Colonic mucosa (tissue), 4 donors: ENCODE data around the gene BRD4. TPM values are rescaled to one million over a fixed set of nuclear protein-coding genes. Genes with fewer than 3 reads are reported as not detected.

Experiments
- DNase-seq: peaks from one replicate; pipeline ENCODE4 v3.0.0-alpha.2; 2020
- H3K27ac ChIP-seq: fragments of 200-600 bp; one replicate; pipeline ENCODE4 v1.8.0; 2021
- H3K27me3 ChIP-seq: fragments of 200-600 bp; one replicate; pipeline ENCODE4 v1.8.0; 2021
- H3K36me3 ChIP-seq: fragments of 200-600 bp; one replicate; pipeline ENCODE4 v1.8.0; 2021
- H3K4me1 ChIP-seq: fragments of 200-600 bp; one replicate; pipeline ENCODE4 v1.8.0; 2021; ENCODE audit warnings: mild to moderate bottlenecking
- H3K4me3 ChIP-seq: fragments of 200-600 bp; one replicate; pipeline ENCODE4 v1.8.0; 2021
- H3K9ac ChIP-seq, 2 donors: one replicate each; pipeline ENCODE4 v1.7.0; 2013; ENCODE audit warnings: control low read depth in 2 of 2, low read depth in 2 of 2, low read length in 2 of 2
- H3K9me3 ChIP-seq: fragments of 200-600 bp; one replicate; pipeline ENCODE4 v1.8.0; 2021
- intact Hi-C: fragments of 100-400 bp; cut with DNase I; formaldehyde crosslinking; loops from one replicate; pipeline ENCODE4 v1.14.1; 2022
- total RNA-seq, 2 donors: library from RNA; stranded (reverse); fragmentation: NEBNext Ultra II Directional in 1 of 2; extraction: Animal tissue kit (Norgen Biotek cat#: 25700) in 1 of 2; gene quantifications; one replicate each; pipeline ENCODE4 v1.2.1, GENCODE V29; 2021
- TF ChIP-seq, protein P1 (sequence below): fragments of 200-600 bp; IDR thresholded peaks from one replicate; pipeline ENCODE4 v1.8.0; 2022; ENCODE audit warnings: antibody characterized with exemption, mild to moderate bottlenecking
- donor health status: healthy.
- donor health status: DM: no; HTN: no; CAD: no.
- donor health status: DM: no; HTN: no; CAD: no.

Gene BRD4
- total RNA-seq, 2 donors from 2014 or later = 67.2 to 82.7 TPM

DNA sequence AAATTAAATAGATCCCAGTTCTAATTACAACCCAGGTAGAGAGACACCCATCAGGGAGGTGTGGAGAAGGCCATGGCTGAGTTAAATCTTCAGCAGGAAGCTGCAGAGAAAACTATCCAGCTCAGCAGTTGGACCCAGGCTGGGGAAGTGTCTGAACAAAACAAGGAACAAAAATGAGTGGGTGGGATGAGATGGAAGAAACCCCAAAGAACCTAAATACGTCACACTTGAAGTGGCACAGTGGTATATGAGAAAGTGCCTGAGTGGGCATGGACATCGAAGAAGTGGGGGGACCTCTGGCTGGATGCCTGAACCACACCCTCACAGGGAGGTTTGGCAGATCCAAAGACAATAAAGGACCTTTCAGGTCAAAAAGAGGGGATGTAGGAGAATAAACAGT lies 96.6 kb downstream of the BRD4 start:
- Histone ChIP-seq H3K9ac (no peak overlapping the region), H3K27ac (no peak overlapping the region), H3K36me3 (peaks cover 22% of the 10 kb centered on the region), H3K4me3 (no peak overlapping the region), H3K9me3 (no peaks in the 10 kb centered on the region), H3K27me3 (peaks cover 17% of the 10 kb centered on the region), H3K4me1 (peaks cover 4% of the 10 kb centered on the region)
- intact Hi-C loops = no loop called here
- no peak for DNase-seq
- TF ChIP-seq, protein P1, sequence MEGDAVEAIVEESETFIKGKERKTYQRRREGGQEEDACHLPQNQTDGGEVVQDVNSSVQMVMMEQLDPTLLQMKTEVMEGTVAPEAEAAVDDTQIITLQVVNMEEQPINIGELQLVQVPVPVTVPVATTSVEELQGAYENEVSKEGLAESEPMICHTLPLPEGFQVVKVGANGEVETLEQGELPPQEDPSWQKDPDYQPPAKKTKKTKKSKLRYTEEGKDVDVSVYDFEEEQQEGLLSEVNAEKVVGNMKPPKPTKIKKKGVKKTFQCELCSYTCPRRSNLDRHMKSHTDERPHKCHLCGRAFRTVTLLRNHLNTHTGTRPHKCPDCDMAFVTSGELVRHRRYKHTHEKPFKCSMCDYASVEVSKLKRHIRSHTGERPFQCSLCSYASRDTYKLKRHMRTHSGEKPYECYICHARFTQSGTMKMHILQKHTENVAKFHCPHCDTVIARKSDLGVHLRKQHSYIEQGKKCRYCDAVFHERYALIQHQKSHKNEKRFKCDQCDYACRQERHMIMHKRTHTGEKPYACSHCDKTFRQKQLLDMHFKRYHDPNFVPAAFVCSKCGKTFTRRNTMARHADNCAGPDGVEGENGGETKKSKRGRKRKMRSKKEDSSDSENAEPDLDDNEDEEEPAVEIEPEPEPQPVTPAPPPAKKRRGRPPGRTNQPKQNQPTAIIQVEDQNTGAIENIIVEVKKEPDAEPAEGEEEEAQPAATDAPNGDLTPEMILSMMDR = no peak

DNA sequence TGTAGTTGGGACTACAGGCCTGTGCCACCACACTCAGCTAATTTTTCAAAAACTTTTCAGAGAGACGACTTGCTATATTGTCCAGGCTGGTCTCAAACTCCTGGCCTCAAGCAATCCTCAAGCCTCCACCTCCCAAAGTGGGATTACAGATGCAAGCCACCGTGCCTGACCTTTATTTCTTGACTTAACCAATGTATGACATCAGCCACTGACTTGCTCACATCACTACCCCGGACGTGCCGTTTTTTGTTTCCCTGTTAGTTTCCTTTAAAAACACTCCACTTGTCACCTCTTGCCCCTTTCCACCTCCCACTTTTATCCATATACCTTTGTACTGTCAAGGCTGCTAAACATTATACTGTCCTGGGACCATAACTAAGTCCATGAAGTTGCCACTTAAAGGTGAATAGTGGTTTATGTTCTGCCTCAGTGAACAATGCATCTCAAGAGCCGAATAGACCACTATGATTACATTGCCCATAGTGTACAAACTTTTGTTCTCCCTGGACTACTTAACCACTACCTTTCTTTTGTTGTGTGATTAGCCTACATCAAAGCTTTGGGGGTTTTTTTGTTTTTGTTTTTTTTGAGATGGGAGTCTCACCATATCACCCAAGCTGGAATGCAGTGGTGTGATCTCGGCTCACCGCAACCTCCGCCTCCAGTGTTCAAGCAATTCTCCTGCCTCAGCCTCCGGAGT lies 97.8 kb downstream of the BRD4 start:
- Histone ChIP-seq H3K9ac (no peak overlapping the region), H3K9me3 (no peaks in the 10 kb centered on the region), H3K27ac (no peak overlapping the region), H3K4me3 (no peak overlapping the region), H3K27me3 (peaks cover 17% of the 10 kb centered on the region), H3K4me1 (peaks cover 4% of the 10 kb centered on the region), H3K36me3 (peaks cover 13% of the 10 kb centered on the region)
- intact Hi-C loops = no loop called here
- TF ChIP-seq, protein P1 = no peak
- DNase-seq = no peak

- peaks cover 4% of the 10 kb centered on the region for H3K4me1 ChIP-seq
- H3K27me3 ChIP-seq = peaks cover 17% of the 10 kb centered on the region
- intact Hi-C loops = no loop called here
- H3K36me3 ChIP-seq = no peaks in the 10 kb centered on the region
- no peak overlapping the region for H3K9ac ChIP-seq
- H3K9me3 ChIP-seq = no peaks in the 10 kb centered on the region
- no peak overlapping the region for H3K4me3 ChIP-seq
- TF ChIP-seq, protein P1 = no peak
- no peak for DNase-seq
- no peak overlapping the region for H3K27ac ChIP-seq
These were observed 101.1 kb downstream of the BRD4 start for GRCh38 chr19:15231271-15231670.

- Histone ChIP-seq H3K4me1 (no peaks in the 10 kb centered on the region), H3K27me3 (peaks cover 12% of the 10 kb centered on the region), H3K9me3 (no peaks in the 10 kb centered on the region), H3K9ac (no peak overlapping the region), H3K27ac (no peak overlapping the region), H3K4me3 (no peak overlapping the region), H3K36me3 (no peaks in the 10 kb centered on the region)
- DNase-seq = no peak
- intact Hi-C loops = no loop called here
- TF ChIP-seq, protein P1 = no peak
These were observed 105.1 kb downstream of the BRD4 start for GRCh38 chr19:15227261-15227660.

- Histone ChIP-seq H3K9me3 (no peaks in the 10 kb centered on the region), H3K27me3 (peaks cover 5% of the 10 kb centered on the region), H3K9ac (no peak overlapping the region), H3K4me1 (no peaks in the 10 kb centered on the region), H3K27ac (no peak overlapping the region), H3K36me3 (no peaks in the 10 kb centered on the region), H3K4me3 (no peak overlapping the region)
- TF ChIP-seq, protein P1 = no peak
- DNase-seq = no peak
- intact Hi-C loops = no loop called here
These were observed 106.6 kb downstream of the BRD4 start for GRCh38 chr19:15225760-15226159.
